Liver (tissue), 9 donors: ENCODE results near the gene RAB43. TPM values are rescaled to one million over a fixed set of nuclear protein-coding genes. Genes with fewer than 3 reads are reported as not detected.

Experiments used
- DNase-seq: peaks from one replicate; pipeline ENCODE4 v3.0.0-alpha.2; 2017; ENCODE audit warnings: low spot score
- H3K27ac ChIP-seq, 2 donors: one replicate each; pipeline ENCODE4 v1.7.0; 2013; ENCODE audit warnings: inconsistent platforms in 2 of 2, low read length in 2 of 2, control low read depth in 1 of 2, low read depth in 1 of 2, mild to moderate bottlenecking in 1 of 2
- H3K27me3 ChIP-seq, 4 donors: one replicate each; pipeline versions ENCODE4 v1.6.1 to v1.7.0; 2013; ENCODE audit warnings: low read length in 3 of 4, inconsistent platforms in 1 of 4, mild to moderate bottlenecking in 1 of 4, moderate library complexity in 1 of 4; ENCODE audit not compliant: control insufficient read depth in 4 of 4, insufficient read depth in 4 of 4
- H3K36me3 ChIP-seq, 4 donors: one replicate each; pipeline versions ENCODE4 v1.6.1 to v1.7.0; 2013; ENCODE audit warnings: low read length in 3 of 4, mild to moderate bottlenecking in 3 of 4, low read depth in 1 of 4, moderate library complexity in 1 of 4; ENCODE audit not compliant: control insufficient read depth in 4 of 4, insufficient read depth in 3 of 4
- H3K4me1 ChIP-seq, 4 donors: one replicate each; pipeline versions ENCODE4 v1.6.1 to v1.7.0; 2013; ENCODE audit warnings: low read length in 3 of 4, mild to moderate bottlenecking in 3 of 4, moderate library complexity in 1 of 4; ENCODE audit not compliant: control insufficient read depth in 4 of 4, insufficient read depth in 4 of 4
- H3K4me3 ChIP-seq, 3 donors: one replicate each; pipeline versions ENCODE4 v1.6.1 to v1.7.0; 2013; ENCODE audit warnings: low read length in 3 of 3, control low read depth in 1 of 3, low read depth in 1 of 3, mild to moderate bottlenecking in 1 of 3
- H3K9ac ChIP-seq, 2 donors: one replicate each; pipeline ENCODE4 v1.7.0; 2013; ENCODE audit warnings: low read length in 2 of 2, mild to moderate bottlenecking in 2 of 2, moderate library complexity in 2 of 2, control low read depth in 1 of 2, low read depth in 1 of 2
- H3K9me3 ChIP-seq, 4 donors: one replicate each; pipeline versions ENCODE4 v1.6.1 to v1.7.0; 2013; ENCODE audit warnings: low read length in 3 of 4; ENCODE audit not compliant: control insufficient read depth in 4 of 4
- EGR1 ChIP-seq, 2 donors: IDR thresholded peaks; 2 replicates each; pipeline ENCODE4 v1.6.1; 2016 to 2018; ENCODE audit warnings: antibody characterized with exemption in 2 of 2, low read depth in 2 of 2
- FOXA1 ChIP-seq: IDR thresholded peaks from 2 replicates; pipeline ENCODE4 v1.6.1; 2016; ENCODE audit warnings: antibody characterized with exemption
- FOXA2 ChIP-seq: IDR thresholded peaks from 2 replicates; pipeline ENCODE4 v1.6.1; 2016; ENCODE audit warnings: antibody characterized with exemption
- GABPA ChIP-seq, 2 donors: IDR thresholded peaks in 1 of 2; conservative IDR thresholded peaks in 1 of 2; 2 replicates each; pipeline ENCODE4 v1.6.1; 2016; ENCODE audit warnings: antibody characterized with exemption in 2 of 2, mild to moderate bottlenecking in 1 of 2, moderate library complexity in 1 of 2
- HNF4A ChIP-seq, 2 donors: conservative IDR thresholded peaks; 2 replicates each; pipeline ENCODE4 v1.6.1; 2016; ENCODE audit warnings: antibody characterized with exemption in 2 of 2, mild to moderate bottlenecking in 2 of 2
- HNF4G ChIP-seq: IDR thresholded peaks from 2 replicates; pipeline ENCODE4 v1.6.1; 2016; ENCODE audit warnings: antibody characterized with exemption
- JUND ChIP-seq, 2 donors: IDR thresholded peaks; 2 replicates each; pipeline ENCODE4 v1.6.1; 2016; ENCODE audit warnings: antibody characterized with exemption in 2 of 2
- NR2F2 ChIP-seq: IDR thresholded peaks from 2 replicates; pipeline ENCODE4 v1.6.1; 2016; ENCODE audit warnings: antibody characterized with exemption
- RAD21 ChIP-seq, 2 donors: IDR thresholded peaks; 2 replicates each; pipeline ENCODE4 v1.6.1; 2016; ENCODE audit warnings: antibody characterized with exemption in 2 of 2, mild to moderate bottlenecking in 2 of 2
- RXRA ChIP-seq, 2 donors: IDR thresholded peaks; 2 replicates each; pipeline ENCODE4 v1.6.1; 2017 to 2018; ENCODE audit warnings: antibody characterized with exemption in 2 of 2, mild to moderate bottlenecking in 1 of 2
- SP1 ChIP-seq: IDR thresholded peaks from 2 replicates; pipeline ENCODE4 v1.6.1; 2018; ENCODE audit warnings: antibody characterized with exemption, mild to moderate bottlenecking
- YY1 ChIP-seq: IDR thresholded peaks from 2 replicates; pipeline ENCODE4 v1.6.1; 2016; ENCODE audit warnings: antibody characterized with exemption, mild to moderate bottlenecking
- WGBS: extraction: QIAGEN DNeasy Blood & Tissue Kit; methylation state at CpG from one replicate; pipeline ENCODE4 v1.1.7; 2013; 5-methylcytosine and 5-hydroxymethylcytosine counted together
- polyA plus RNA-seq, 2 donors: library from polyadenylated mRNA; stranded (reverse) in 1 of 2; unstranded in 1 of 2; fragments of 200-250 nt in 1 of 2; fragments of >200 nt in 1 of 2; fragmentation: Nextera tagmentation in 1 of 2; extraction: Ambion mirVana in 1 of 2; gene quantifications; one replicate each; pipeline versions ENCODE4 v1.2.1 to v1.2.3, GENCODE V29; 2013 to 2015
- total RNA-seq, 2 donors: library from RNA; depleted of rRNA; stranded (reverse); fragments of >200 nt; gene quantifications; one replicate each; pipeline ENCODE4 v1.2.3, GENCODE V29; 2014
- TF ChIP-seq, protein P1 (sequence below): IDR thresholded peaks from 2 replicates; pipeline ENCODE4 v1.6.1; 2016; ENCODE audit warnings: antibody characterized with exemption, mild to moderate bottlenecking
- TF ChIP-seq, protein P2 (sequence below): IDR thresholded peaks from 2 replicates; pipeline ENCODE4 v1.6.1; 2016; ENCODE audit warnings: antibody characterized with exemption
- TF ChIP-seq, protein P3 (sequence below): fragments of 150-350 bp; IDR thresholded peaks from 2 replicates; pipeline ENCODE4 v1.5.1; 2017; ENCODE audit warnings: improper control_type of control experiment, low read depth, low read length; ENCODE audit not compliant: missing input control
- TF ChIP-seq, protein P4 (sequence below): IDR thresholded peaks from 2 replicates; pipeline ENCODE4 v1.6.1; 2016; ENCODE audit warnings: antibody characterized with exemption
- donor health status: healthy.
- donor health status: healthy.
- donor health status: healthy.
- donor health status: healthy.
- donor health status: healthy.

Gene RAB43
- total and polyA plus RNA-seq, 4 donors, result 13.4 to 58.1 (median 26.5) TPM

DNA sequence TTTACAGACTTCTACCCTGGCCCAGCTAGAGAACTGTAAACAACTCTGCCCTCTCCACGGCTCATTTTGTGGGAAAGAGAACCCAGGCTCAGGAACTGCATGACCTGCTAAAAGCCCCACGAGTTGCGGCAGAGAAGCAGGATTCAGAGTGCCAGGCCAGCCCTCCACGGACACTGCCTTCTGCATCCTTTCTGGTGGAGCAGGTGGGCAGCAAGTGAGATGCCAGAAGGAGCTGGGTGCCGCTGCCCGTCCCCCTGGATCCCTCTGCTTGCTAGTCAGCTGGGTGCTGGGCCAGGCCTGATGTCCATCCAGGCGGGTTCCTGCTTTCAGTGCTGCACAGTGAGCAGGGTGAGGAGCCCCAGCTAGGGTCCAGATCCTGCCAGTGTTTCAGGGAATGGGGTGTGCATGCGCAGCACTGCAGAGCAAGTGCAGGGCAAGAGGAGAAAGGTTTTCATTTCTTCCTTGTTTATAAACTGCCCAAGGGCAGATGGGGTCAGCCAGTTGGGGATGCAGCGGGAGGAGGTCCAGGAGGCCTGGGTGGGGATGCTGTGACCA is 5.2 kb upstream of the RAB43 start:
- no peak overlapping the region for H3K27ac ChIP-seq
- no peak overlapping the region for H3K9ac ChIP-seq
- TF ChIP-seq NR2F2 (no peak), FOXA2 (no peak), GABPA (IDR thresholded peaks at IDR 0.05 in 1 of 2, conservative IDR thresholded peaks at IDR 0.05 in 1 of 2) (no peak), RXRA (IDR thresholded peaks at IDR 0.05) (no peak), HNF4A (conservative IDR thresholded peaks at IDR 0.05) (no peak), EGR1 (IDR thresholded peaks at IDR 0.05; ENCODE audit: low read depth in 2 of 2) (no peak), JUND (IDR thresholded peaks at IDR 0.05) (no peak)
- TF ChIP-seq, protein P1, sequence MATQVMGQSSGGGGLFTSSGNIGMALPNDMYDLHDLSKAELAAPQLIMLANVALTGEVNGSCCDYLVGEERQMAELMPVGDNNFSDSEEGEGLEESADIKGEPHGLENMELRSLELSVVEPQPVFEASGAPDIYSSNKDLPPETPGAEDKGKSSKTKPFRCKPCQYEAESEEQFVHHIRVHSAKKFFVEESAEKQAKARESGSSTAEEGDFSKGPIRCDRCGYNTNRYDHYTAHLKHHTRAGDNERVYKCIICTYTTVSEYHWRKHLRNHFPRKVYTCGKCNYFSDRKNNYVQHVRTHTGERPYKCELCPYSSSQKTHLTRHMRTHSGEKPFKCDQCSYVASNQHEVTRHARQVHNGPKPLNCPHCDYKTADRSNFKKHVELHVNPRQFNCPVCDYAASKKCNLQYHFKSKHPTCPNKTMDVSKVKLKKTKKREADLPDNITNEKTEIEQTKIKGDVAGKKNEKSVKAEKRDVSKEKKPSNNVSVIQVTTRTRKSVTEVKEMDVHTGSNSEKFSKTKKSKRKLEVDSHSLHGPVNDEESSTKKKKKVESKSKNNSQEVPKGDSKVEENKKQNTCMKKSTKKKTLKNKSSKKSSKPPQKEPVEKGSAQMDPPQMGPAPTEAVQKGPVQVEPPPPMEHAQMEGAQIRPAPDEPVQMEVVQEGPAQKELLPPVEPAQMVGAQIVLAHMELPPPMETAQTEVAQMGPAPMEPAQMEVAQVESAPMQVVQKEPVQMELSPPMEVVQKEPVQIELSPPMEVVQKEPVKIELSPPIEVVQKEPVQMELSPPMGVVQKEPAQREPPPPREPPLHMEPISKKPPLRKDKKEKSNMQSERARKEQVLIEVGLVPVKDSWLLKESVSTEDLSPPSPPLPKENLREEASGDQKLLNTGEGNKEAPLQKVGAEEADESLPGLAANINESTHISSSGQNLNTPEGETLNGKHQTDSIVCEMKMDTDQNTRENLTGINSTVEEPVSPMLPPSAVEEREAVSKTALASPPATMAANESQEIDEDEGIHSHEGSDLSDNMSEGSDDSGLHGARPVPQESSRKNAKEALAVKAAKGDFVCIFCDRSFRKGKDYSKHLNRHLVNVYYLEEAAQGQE, result no peak
- TF ChIP-seq, protein P2, sequence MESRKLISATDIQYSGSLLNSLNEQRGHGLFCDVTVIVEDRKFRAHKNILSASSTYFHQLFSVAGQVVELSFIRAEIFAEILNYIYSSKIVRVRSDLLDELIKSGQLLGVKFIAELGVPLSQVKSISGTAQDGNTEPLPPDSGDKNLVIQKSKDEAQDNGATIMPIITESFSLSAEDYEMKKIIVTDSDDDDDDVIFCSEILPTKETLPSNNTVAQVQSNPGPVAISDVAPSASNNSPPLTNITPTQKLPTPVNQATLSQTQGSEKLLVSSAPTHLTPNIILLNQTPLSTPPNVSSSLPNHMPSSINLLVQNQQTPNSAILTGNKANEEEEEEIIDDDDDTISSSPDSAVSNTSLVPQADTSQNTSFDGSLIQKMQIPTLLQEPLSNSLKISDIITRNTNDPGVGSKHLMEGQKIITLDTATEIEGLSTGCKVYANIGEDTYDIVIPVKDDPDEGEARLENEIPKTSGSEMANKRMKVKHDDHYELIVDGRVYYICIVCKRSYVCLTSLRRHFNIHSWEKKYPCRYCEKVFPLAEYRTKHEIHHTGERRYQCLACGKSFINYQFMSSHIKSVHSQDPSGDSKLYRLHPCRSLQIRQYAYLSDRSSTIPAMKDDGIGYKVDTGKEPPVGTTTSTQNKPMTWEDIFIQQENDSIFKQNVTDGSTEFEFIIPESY, result no peak
- H3K4me3 ChIP-seq, result no peak overlapping the region
- peaks cover 14 to 42% (median 23%) of the 10 kb centered on the region in 4 donors for H3K36me3 ChIP-seq
- H3K4me1 ChIP-seq, result peaks cover 13 to 32% (median 26%) of the 10 kb centered on the region in 4 donors
- no peaks in the 10 kb centered on the region for H3K9me3 ChIP-seq
- H3K27me3 ChIP-seq, result no peaks in the 10 kb centered on the region
- no peak for DNase-seq
- WGBS, result 91% methylated on average over 9 of the region's 9 CpGs

DNA sequence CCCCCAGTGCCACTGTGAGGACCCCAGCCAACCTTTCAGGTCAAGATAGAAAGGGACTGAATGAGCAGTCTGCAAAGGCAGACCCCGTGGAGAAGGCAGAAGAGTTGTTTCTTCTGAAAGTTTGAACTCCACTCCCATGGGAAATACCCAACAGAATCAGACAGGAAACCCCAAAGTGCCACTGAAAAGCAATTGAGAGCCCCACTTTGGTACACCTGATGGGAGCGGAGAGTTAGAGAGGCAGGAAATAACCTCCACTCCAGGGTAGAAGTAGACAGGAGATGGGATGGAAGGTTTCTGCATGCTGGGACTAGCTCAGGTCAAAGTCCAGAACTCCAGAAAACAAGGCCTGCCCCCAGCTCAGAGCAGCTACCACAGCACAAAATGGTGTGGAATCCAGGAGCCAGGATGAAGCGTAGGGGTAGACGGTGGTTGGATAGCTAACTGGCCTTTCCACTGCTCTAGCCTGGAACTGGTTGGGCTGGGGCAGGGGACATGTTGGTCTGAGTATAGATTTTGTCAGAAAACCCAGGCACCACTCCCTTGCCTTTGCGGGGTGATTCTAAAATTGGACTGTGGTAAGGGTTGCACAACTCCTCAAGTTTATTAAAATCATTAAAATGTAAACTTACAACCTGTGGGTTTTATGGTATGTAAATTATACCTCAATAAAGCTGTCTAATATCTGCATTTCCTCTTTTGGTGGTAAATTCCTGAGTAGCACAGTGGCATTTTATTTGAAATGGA is 1.9 kb upstream of the RAB43 start:
- 44% methylated on average over 5 of the region's 5 CpGs for WGBS
- Histone ChIP-seq H3K27me3 (no peaks in the 10 kb centered on the region), H3K36me3 (peaks cover under 1 to 13% (median 6%) of the 10 kb centered on the region in 4 donors), H3K27ac (peak overlapping the region; percentile 91 to 93), H3K9me3 (no peaks in the 10 kb centered on the region), H3K9ac (no peak overlapping the region), H3K4me1 (peaks cover 13 to 31% (median 24%) of the 10 kb centered on the region in 4 donors), H3K4me3 (no peak overlapping the region)
- DNase-seq, result no peak
- TF ChIP-seq, protein P3, sequence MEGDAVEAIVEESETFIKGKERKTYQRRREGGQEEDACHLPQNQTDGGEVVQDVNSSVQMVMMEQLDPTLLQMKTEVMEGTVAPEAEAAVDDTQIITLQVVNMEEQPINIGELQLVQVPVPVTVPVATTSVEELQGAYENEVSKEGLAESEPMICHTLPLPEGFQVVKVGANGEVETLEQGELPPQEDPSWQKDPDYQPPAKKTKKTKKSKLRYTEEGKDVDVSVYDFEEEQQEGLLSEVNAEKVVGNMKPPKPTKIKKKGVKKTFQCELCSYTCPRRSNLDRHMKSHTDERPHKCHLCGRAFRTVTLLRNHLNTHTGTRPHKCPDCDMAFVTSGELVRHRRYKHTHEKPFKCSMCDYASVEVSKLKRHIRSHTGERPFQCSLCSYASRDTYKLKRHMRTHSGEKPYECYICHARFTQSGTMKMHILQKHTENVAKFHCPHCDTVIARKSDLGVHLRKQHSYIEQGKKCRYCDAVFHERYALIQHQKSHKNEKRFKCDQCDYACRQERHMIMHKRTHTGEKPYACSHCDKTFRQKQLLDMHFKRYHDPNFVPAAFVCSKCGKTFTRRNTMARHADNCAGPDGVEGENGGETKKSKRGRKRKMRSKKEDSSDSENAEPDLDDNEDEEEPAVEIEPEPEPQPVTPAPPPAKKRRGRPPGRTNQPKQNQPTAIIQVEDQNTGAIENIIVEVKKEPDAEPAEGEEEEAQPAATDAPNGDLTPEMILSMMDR, result no peak
- TF ChIP-seq RAD21 (IDR thresholded peaks at IDR 0.05), result peak in 1 of 2 donors; percentile 28
- TF ChIP-seq JUND (IDR thresholded peaks at IDR 0.05), result no peak
- TF ChIP-seq FOXA1, result no peak
- TF ChIP-seq HNF4A (conservative IDR thresholded peaks at IDR 0.05), result peak; percentile 92 to 94
- no peak for TF ChIP-seq FOXA2
- TF ChIP-seq NR2F2, result no peak
- TF ChIP-seq GABPA (IDR thresholded peaks at IDR 0.05 in 1 of 2, conservative IDR thresholded peaks at IDR 0.05 in 1 of 2), result peak in 1 of 2 donors; percentile 38
- TF ChIP-seq, protein P1, result no peak
- peak; percentile 95 for TF ChIP-seq SP1
- peak; percentile 41 to 63 for TF ChIP-seq RXRA (IDR thresholded peaks at IDR 0.05)
- TF ChIP-seq, protein P2, result no peak
- no peak for TF ChIP-seq EGR1 (IDR thresholded peaks at IDR 0.05; ENCODE audit: low read depth in 2 of 2)
- TF ChIP-seq YY1, result peak; percentile 76
- TF ChIP-seq HNF4G, result peak; percentile 81
- TF ChIP-seq, protein P4, sequence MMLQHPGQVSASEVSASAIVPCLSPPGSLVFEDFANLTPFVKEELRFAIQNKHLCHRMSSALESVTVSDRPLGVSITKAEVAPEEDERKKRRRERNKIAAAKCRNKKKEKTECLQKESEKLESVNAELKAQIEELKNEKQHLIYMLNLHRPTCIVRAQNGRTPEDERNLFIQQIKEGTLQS, result no peak
